HEK293 (cell line): ENCODE data around the gene TCF7L2.

Experiments used
- CTCF ChIP-seq: fragments of 450-650 bp; formaldehyde crosslinking; IDR thresholded peaks from 2 replicates; pipeline ENCODE4 v1.5.1; 2016; ENCODE audit warnings: missing biosample characterization, missing genetic modification characterization
- PBX3 ChIP-seq: sonication (generic); formaldehyde crosslinking; IDR thresholded peaks from 2 replicates; pipeline ENCODE4 v1.8.1; 2022; ENCODE audit warnings: mild to moderate bottlenecking, moderate library complexity, missing genetic modification reagents

GRCh38 chr10:113119801-113120200 lies 169.8 kb downstream of the TCF7L2 start:
- TF ChIP-seq CTCF (tag by site-specific recombination) (no peak), PBX3 (no peak)
